HepG2 (cell line): ENCODE results near the gene LSMEM2. TPM values are rescaled to one million over a fixed set of nuclear protein-coding genes. Genes with fewer than 3 reads are reported as not detected.

Experiments
- CHD2 ChIP-seq: IDR thresholded peaks from 2 replicates; pipeline ENCODE4 v1.6.1; 2011; ENCODE audit warnings: low read depth, low read length, improper control_type of control experiment
- ISL2 ChIP-seq: sonication (generic); formaldehyde crosslinking; IDR thresholded peaks from 2 replicates; pipeline ENCODE4 v1.5.0; 2020; ENCODE audit warnings: missing genetic modification reagents
- MEIS2 ChIP-seq: sonication (generic); formaldehyde crosslinking; IDR thresholded peaks from 2 replicates; pipeline ENCODE4 v1.9.0; 2021; ENCODE audit warnings: mild to moderate bottlenecking, missing genetic modification reagents
- PHF21A ChIP-seq: sonication (generic); formaldehyde crosslinking; IDR thresholded peaks from 2 replicates; pipeline ENCODE4 v1.5.0; 2020; ENCODE audit warnings: mild to moderate bottlenecking, missing genetic modification reagents
- POLR2AphosphoS5 ChIP-seq: IDR thresholded peaks from 2 replicates; pipeline ENCODE4 v1.6.1; 2012; ENCODE audit warnings: low read depth, low read length
- SATB2 ChIP-seq: sonication (generic); formaldehyde crosslinking; IDR thresholded peaks from 2 replicates; pipeline ENCODE4 v1.5.0; 2020; ENCODE audit warnings: missing genetic modification reagents
- TARDBP ChIP-seq: sonication (generic); formaldehyde crosslinking; IDR thresholded peaks from 2 replicates; pipeline ENCODE4 v1.8.0; 2022; ENCODE audit warnings: mild to moderate bottlenecking, missing genetic modification reagents
- YEATS4 ChIP-seq: sonication (generic); formaldehyde crosslinking; IDR thresholded peaks from 2 replicates; pipeline ENCODE4 v1.4.0; 2020; ENCODE audit warnings: missing genetic modification reagents, borderline replicate concordance
- ZBTB42 ChIP-seq: sonication (generic); formaldehyde crosslinking; IDR thresholded peaks from 2 replicates; pipeline ENCODE4 v1.5.0; 2020; ENCODE audit warnings: mild to moderate bottlenecking, missing genetic modification reagents
- ZNF142 ChIP-seq: sonication (generic); formaldehyde crosslinking; IDR thresholded peaks from 2 replicates; pipeline ENCODE4 v1.4.0; 2020; ENCODE audit warnings: missing genetic modification reagents
- ZNF235 ChIP-seq: sonication (generic); formaldehyde crosslinking; IDR thresholded peaks from 2 replicates; pipeline ENCODE4 v1.8.1; 2023; ENCODE audit warnings: mild to moderate bottlenecking, missing genetic modification reagents, borderline replicate concordance
- ZNF503 ChIP-seq: sonication (generic); formaldehyde crosslinking; IDR thresholded peaks from 2 replicates; pipeline ENCODE4 v1.4.0; 2020; ENCODE audit warnings: missing genetic modification reagents
- ZNF556 ChIP-seq: sonication (generic); formaldehyde crosslinking; IDR thresholded peaks from 2 replicates; pipeline ENCODE4 v1.4.0; 2020; ENCODE audit warnings: mild to moderate bottlenecking, missing genetic modification reagents, borderline replicate concordance
- ZNF766 ChIP-seq: sonication (generic); formaldehyde crosslinking; IDR thresholded peaks from 2 replicates; pipeline ENCODE4 v1.5.0; 2020; ENCODE audit warnings: missing genetic modification reagents, borderline replicate concordance
- ZNF776 ChIP-seq: sonication (generic); formaldehyde crosslinking; IDR thresholded peaks from 2 replicates; pipeline ENCODE4 v1.4.0; 2020; ENCODE audit warnings: mild to moderate bottlenecking, missing genetic modification reagents
- ZNF839 ChIP-seq: sonication (generic); formaldehyde crosslinking; IDR thresholded peaks from 2 replicates; pipeline ENCODE4 v1.4.0; 2020; ENCODE audit warnings: missing genetic modification reagents, mild to moderate bottlenecking, borderline replicate concordance
- polyA plus RNA-seq, 8 experiments: library from polyadenylated mRNA; depleted of rRNA in 3 of 8; stranded (reverse) in 7 of 8; unstranded in 1 of 8; fragments of >200 nt; fragmentation: Illumina TruSeq in 4 of 8; extraction: Trizol in 4 of 8; gene quantifications; 2 replicates each; pipeline versions ENCODE4 v1.2.1 to v1.2.3, GENCODE V29; 2011 to 2016; ENCODE audit warnings: low read depth in 4 of 8, missing spikeins in 1 of 8, mixed read lengths in 1 of 8; ENCODE audit not compliant: insufficient read depth in 1 of 8
- total RNA-seq, 5 experiments: library from RNA; depleted of rRNA; stranded (reverse); fragments of >200 nt; fragmentation: Illumina TruSeq; extraction: Trizol; gene quantifications; 2 replicates each; pipeline ENCODE4 v1.2.3, GENCODE V29; 2016; ENCODE audit warnings: low read depth in 1 of 5
- TF ChIP-seq, protein P1 (sequence below): sonication (generic); formaldehyde crosslinking; IDR thresholded peaks from 2 replicates; pipeline ENCODE4 v1.4.0; 2020; ENCODE audit warnings: missing genetic modification reagents, mild to moderate bottlenecking, borderline replicate concordance
- TF ChIP-seq, protein P2 (sequence below): sonication (generic); formaldehyde crosslinking; IDR thresholded peaks from 2 replicates; pipeline ENCODE4 v1.5.1; 2020; ENCODE audit warnings: missing genetic modification reagents, mild to moderate bottlenecking, borderline replicate concordance

The LSMEM2 gene
- total and polyA plus RNA-seq, 2 of the 13 experiments (the other 11 are each of a cell fraction or from before 2014, with no cell fraction given): 0.07 to 0.41 TPM

- TF ChIP-seq ZNF839: 0 out of 2 replicates have a peak, but pooled peaks have one; percentile 14
- TF ChIP-seq ZNF766: peak; percentile 79; the same call in 1 of the 2 replicates
- TF ChIP-seq PHF21A (CRISPR knock-in tag): peak; percentile 29
- peak; percentile 46; the same call in 1 of the 2 replicates for TF ChIP-seq ISL2
- TF ChIP-seq ZNF142: no peak
- TF ChIP-seq ZNF776 (CRISPR knock-in tag): 0 out of 2 replicates have a peak, but pooled peaks have one; percentile 59
- 0 out of 2 replicates have a peak, but pooled peaks have one; percentile 52 for TF ChIP-seq ZNF235 (CRISPR knock-in tag)
- no peak for TF ChIP-seq CHD2
- TF ChIP-seq ZBTB42 (CRISPR knock-in tag): peak; percentile 14; the same call in 1 of the 2 replicates
- 0 out of 2 replicates have a peak, but pooled peaks have one; percentile 41 for TF ChIP-seq ZNF503 (CRISPR knock-in tag)
- TF ChIP-seq, protein P1, sequence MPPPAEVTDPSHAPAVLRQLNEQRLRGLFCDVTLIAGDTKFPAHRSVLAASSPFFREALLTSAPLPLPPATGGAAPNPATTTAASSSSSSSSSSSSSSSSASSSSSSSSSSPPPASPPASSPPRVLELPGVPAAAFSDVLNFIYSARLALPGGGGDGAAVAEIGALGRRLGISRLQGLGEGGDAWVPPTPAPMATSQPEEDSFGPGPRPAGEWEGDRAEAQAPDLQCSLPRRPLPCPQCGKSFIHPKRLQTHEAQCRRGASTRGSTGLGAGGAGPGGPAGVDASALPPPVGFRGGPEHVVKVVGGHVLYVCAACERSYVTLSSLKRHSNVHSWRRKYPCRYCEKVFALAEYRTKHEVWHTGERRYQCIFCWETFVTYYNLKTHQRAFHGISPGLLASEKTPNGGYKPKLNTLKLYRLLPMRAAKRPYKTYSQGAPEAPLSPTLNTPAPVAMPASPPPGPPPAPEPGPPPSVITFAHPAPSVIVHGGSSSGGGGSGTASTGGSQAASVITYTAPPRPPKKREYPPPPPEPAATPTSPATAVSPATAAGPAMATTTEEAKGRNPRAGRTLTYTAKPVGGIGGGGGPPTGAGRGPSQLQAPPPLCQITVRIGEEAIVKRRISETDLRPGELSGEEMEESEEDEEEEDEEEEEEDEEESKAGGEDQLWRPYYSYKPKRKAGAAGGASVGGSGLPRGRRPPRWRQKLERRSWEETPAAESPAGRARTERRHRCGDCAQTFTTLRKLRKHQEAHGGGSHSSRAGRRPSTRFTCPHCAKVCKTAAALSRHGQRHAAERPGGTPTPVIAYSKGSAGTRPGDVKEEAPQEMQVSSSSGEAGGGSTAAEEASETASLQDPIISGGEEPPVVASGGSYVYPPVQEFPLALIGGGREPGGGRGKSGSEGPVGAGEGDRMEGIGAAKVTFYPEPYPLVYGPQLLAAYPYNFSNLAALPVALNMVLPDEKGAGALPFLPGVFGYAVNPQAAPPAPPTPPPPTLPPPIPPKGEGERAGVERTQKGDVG (CRISPR knock-in tag): no peak
- 0 out of 2 replicates have a peak, but pooled peaks have one; percentile 17 for TF ChIP-seq MEIS2 (CRISPR knock-in tag)
- 0 out of 2 replicates have a peak, but pooled peaks have one; percentile 45 for TF ChIP-seq SATB2 (CRISPR knock-in tag)
- TF ChIP-seq YEATS4 (CRISPR knock-in tag): peak; percentile 36
- TF ChIP-seq TARDBP: peak; percentile 49; the same call in 1 of the 2 replicates
- peak; percentile 75 for TF ChIP-seq POLR2AphosphoS5
- TF ChIP-seq ZNF556: no peak
- TF ChIP-seq, protein P2, sequence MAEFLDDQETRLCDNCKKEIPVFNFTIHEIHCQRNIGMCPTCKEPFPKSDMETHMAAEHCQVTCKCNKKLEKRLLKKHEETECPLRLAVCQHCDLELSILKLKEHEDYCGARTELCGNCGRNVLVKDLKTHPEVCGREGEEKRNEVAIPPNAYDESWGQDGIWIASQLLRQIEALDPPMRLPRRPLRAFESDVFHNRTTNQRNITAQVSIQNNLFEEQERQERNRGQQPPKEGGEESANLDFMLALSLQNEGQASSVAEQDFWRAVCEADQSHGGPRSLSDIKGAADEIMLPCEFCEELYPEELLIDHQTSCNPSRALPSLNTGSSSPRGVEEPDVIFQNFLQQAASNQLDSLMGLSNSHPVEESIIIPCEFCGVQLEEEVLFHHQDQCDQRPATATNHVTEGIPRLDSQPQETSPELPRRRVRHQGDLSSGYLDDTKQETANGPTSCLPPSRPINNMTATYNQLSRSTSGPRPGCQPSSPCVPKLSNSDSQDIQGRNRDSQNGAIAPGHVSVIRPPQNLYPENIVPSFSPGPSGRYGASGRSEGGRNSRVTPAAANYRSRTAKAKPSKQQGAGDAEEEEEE (CRISPR knock-in tag): 0 out of 2 replicates have a peak, but pooled peaks have one; percentile 15
Measured at GRCh38 chr3:50322115-50322385, 43.2 kb downstream of the LSMEM2 start (continued).
